Stomach (tissue), 9 donors: ENCODE results near the gene AGAP3. TPM values are rescaled to one million over a fixed set of nuclear protein-coding genes. Genes with fewer than 3 reads are reported as not detected.

Experiments used
- DNase-seq, 2 donors: peaks; one replicate each; pipeline versions ENCODE4 v3.0.0 to v3.0.0-alpha.2; 2013 to 2019
- H3K27ac ChIP-seq, 5 donors: fragments of 200-600 bp in 4 of 5; sonication (generic) in 4 of 5; one replicate each; pipeline ENCODE4 v1.5.1; 2013 to 2019; ENCODE audit warnings: mild to moderate bottlenecking in 1 of 5, moderate library complexity in 1 of 5
- H3K27me3 ChIP-seq, 3 donors: fragments of 200-600 bp; sonication (generic); one replicate each; pipeline ENCODE4 v1.5.1; 2017 to 2019; ENCODE audit warnings: mixed run types in 1 of 3
- H3K36me3 ChIP-seq, 4 donors: fragments of 200-600 bp; sonication (generic); 1 replicate in 3 of 4; 2 replicates in 1 of 4; pipeline ENCODE4 v1.5.1; 2016 to 2019
- H3K4me1 ChIP-seq, 4 donors: fragments of 200-600 bp; sonication (generic); one replicate each; pipeline ENCODE4 v1.5.1; 2016 to 2019
- H3K4me3 ChIP-seq, 4 donors: fragments of 200-600 bp; sonication (generic) in 3 of 4; one replicate each; pipeline ENCODE4 v1.5.1; 2016 to 2019; ENCODE audit warnings: mild to moderate bottlenecking in 1 of 4
- H3K9me3 ChIP-seq, 4 donors: fragments of 200-600 bp; sonication (generic); one replicate each; pipeline ENCODE4 v1.5.1; 2016 to 2019
- CTCF ChIP-seq, 7 experiments: fragments of 450-650 bp in 4 of 7; fragments of 200-600 bp in 3 of 7; sonication (generic) in 3 of 7; IDR thresholded peaks; one replicate each; pipeline ENCODE4 v1.5.1; 2016 to 2019; ENCODE audit warnings: antibody characterized with exemption in 7 of 7, control low read depth in 2 of 7, mild to moderate bottlenecking in 1 of 7
- EP300 ChIP-seq: sonication (generic); formaldehyde crosslinking; IDR thresholded peaks from one replicate; pipeline ENCODE4 v1.6.1; 2017; ENCODE audit warnings: antibody characterized with exemption
- POLR2A ChIP-seq, 4 donors: fragments of 450-650 bp; IDR thresholded peaks; one replicate each; pipeline ENCODE4 v1.6.1; 2016; ENCODE audit warnings: antibody characterized with exemption in 4 of 4, control low read depth in 2 of 4, mild to moderate bottlenecking in 1 of 4, moderate library complexity in 1 of 4
- POLR2AphosphoS5 ChIP-seq, 3 donors: sonication (generic); formaldehyde crosslinking; IDR thresholded peaks; one replicate each; pipeline ENCODE4 v1.6.1; 2016; ENCODE audit warnings: antibody characterized with exemption in 3 of 3
- WGBS, 5 donors: extraction: QIAGEN DNeasy Blood & Tissue Kit in 3 of 5; methylation state at CpG; one replicate each; pipeline versions ENCODE4 v1.1.5 to v1.1.7; 2013 to 2018; 5-methylcytosine and 5-hydroxymethylcytosine counted together
- intact Hi-C: fragments of 100-400 bp; cut with DNase I; formaldehyde crosslinking; loops from one replicate; pipeline ENCODE4 v1.15.1; 2023; ENCODE audit warnings: low total_unique reads
- polyA plus RNA-seq, 3 donors: library from polyadenylated mRNA; stranded (reverse); fragments of 200-250 nt; gene quantifications; one replicate each; pipeline ENCODE4 v1.2.3, GENCODE V29; 2013
- total RNA-seq, 5 donors: library from RNA; depleted of rRNA; stranded (reverse); fragments of >200 nt; gene quantifications; one replicate each; pipeline versions ENCODE4 v1.1.0 to v1.2.3, GENCODE V29; 2014 to 2016
- donor health status: healthy with polysubstance abuse.
- donor health status: Bipolar disorder and iron deficiency.
- donor health status: healthy.

The AGAP3 gene
- total and polyA plus RNA-seq, 8 donors = 32.5 to 342 (median 53.3) TPM

GRCh38 chr7:151133266-151133985, 47.2 kb downstream of the AGAP3 start:
- Histone ChIP-seq H3K36me3 (peaks cover 64 to 100% (median 100%) of the 10 kb centered on the region in 4 donors), H3K4me3 (no peak overlapping the region), H3K27me3 (no peaks in the 10 kb centered on the region), H3K27ac (no peak overlapping the region), H3K9me3 (no peaks in the 10 kb centered on the region), H3K4me1 (no peaks in the 10 kb centered on the region)
- no peak for TF ChIP-seq POLR2A (IDR thresholded peaks at IDR 0.05)
- no peak for TF ChIP-seq EP300
- no peak for TF ChIP-seq POLR2AphosphoS5 (IDR thresholded peaks at IDR 0.05)
- no peak for TF ChIP-seq CTCF (IDR thresholded peaks at IDR 0.05)
- 90 to 94% (median 90%) methylated on average over 15 to 16 of the region's 16 CpGs for WGBS, 5 donors
- intact Hi-C loops = no loop called here
- DNase-seq = no peak

GRCh38 chr7:151133986-151134742, 47.9 kb downstream of the AGAP3 start:
- intact Hi-C loops = no loop called here
- Histone ChIP-seq H3K4me3 (no peak overlapping the region), H3K27me3 (no peaks in the 10 kb centered on the region), H3K27ac (no peak overlapping the region), H3K9me3 (no peaks in the 10 kb centered on the region), H3K36me3 (peaks cover 57 to 100% (median 99%) of the 10 kb centered on the region in 4 donors), H3K4me1 (no peaks in the 10 kb centered on the region)
- no peak for DNase-seq
- TF ChIP-seq POLR2AphosphoS5 (IDR thresholded peaks at IDR 0.05) (no peak), EP300 (no peak), CTCF (IDR thresholded peaks at IDR 0.05) (no peak), POLR2A (IDR thresholded peaks at IDR 0.05) (no peak)
- 92 to 95% (median 93%) methylated on average over 19 to 24 of the region's 24 CpGs for WGBS, 5 donors

- Histone ChIP-seq H3K4me1 (no peaks in the 10 kb centered on the region), H3K9me3 (no peaks in the 10 kb centered on the region), H3K27me3 (no peaks in the 10 kb centered on the region), H3K27ac (no peak overlapping the region), H3K4me3 (no peak overlapping the region), H3K36me3 (peaks cover 49 to 100% (median 99%) of the 10 kb centered on the region in 4 donors)
- DNase-seq = no peak
- TF ChIP-seq CTCF (IDR thresholded peaks at IDR 0.05) (no peak), EP300 (no peak), POLR2AphosphoS5 (IDR thresholded peaks at IDR 0.05) (no peak), POLR2A (IDR thresholded peaks at IDR 0.05) (no peak)
- intact Hi-C loops = no loop called here
- WGBS, 5 donors = 93 to 95% (median 94%) methylated on average over 14 of the region's 14 CpGs
Measured at GRCh38 chr7:151134743-151135524, 48.7 kb downstream of the AGAP3 start.

- Histone ChIP-seq H3K27ac (no peak overlapping the region), H3K27me3 (no peaks in the 10 kb centered on the region), H3K4me1 (no peaks in the 10 kb centered on the region), H3K4me3 (no peak overlapping the region), H3K36me3 (peaks cover 46 to 100% (median 99%) of the 10 kb centered on the region in 4 donors), H3K9me3 (no peaks in the 10 kb centered on the region)
- TF ChIP-seq POLR2A (IDR thresholded peaks at IDR 0.05) (no peak), CTCF (IDR thresholded peaks at IDR 0.05) (no peak), EP300 (no peak), POLR2AphosphoS5 (IDR thresholded peaks at IDR 0.05) (no peak)
- 89 to 95% (median 91%) methylated on average over 5 of the region's 5 CpGs for WGBS, 5 donors
- intact Hi-C loops = no loop called here
- DNase-seq = peak in 1 of 2 donors; percentile 0
Measured at GRCh38 chr7:151135525-151135845, 49.2 kb downstream of the AGAP3 start.
